HS-27A (cell line): ENCODE results near the gene TESK1.
"Not testable (repeated sequence)": the region's sequence is repeated elsewhere in the genome, so short reads cannot be mapped to it uniquely, and the experiment has no call there.

Source experiments
- DNase-seq: peaks from one replicate; pipeline ENCODE4 v3.0.0-alpha.2; 2012; ENCODE audit warnings: low read depth, missing footprints

The TESK1 gene

GRCh38 chr9:35615981-35616680, 11.1 kb downstream of the TESK1 start:
- no peak for DNase-seq

GRCh38 chr9:35616681-35617459, 11.8 kb downstream of the TESK1 start:
- DNase-seq = no peak

- no peak for DNase-seq
These were observed 12.5 kb downstream of the TESK1 start for GRCh38 chr9:35617548-35617947.

GRCh38 chr9:35618325-35618727, 13.3 kb downstream of the TESK1 start, which contains the start of gene CD72:
Gene CD72 (minus strand): TSS chr9:35618413. CDS start chr9:35618303, 110 bp downstream.
- DNase-seq = no peak

- DNase-seq = no peak
These were observed 14.1 kb downstream of the TESK1 start for GRCh38 chr9:35618854-35619799.

- DNase-seq = no peak
These were observed 14.7 kb downstream of the TESK1 start for GRCh38 chr9:35619800-35620158.

- no peak for DNase-seq
These were observed 22.5 kb downstream of the TESK1 start for GRCh38 chr9:35627575-35627974.

- no peak for DNase-seq
These were observed 23.4 kb downstream of the TESK1 start for GRCh38 chr9:35628389-35628991.

GRCh38 chr9:35629597-35629996, 24.5 kb downstream of the TESK1 start:
- DNase-seq = no peak

GRCh38 chr9:35635730-35636129, 30.7 kb downstream of the TESK1 start:
- no peak for DNase-seq

GRCh38 chr9:35636135-35636876, 31.2 kb downstream of the TESK1 start:
- DNase-seq = no peak

GRCh38 chr9:35636877-35637246, 31.8 kb downstream of the TESK1 start:
- DNase-seq = not testable (repeated sequence)

GRCh38 chr9:35637427-35637955, 32.4 kb downstream of the TESK1 start:
- not testable (repeated sequence) for DNase-seq

- not testable (repeated sequence) for DNase-seq
These were observed 33.7 kb downstream of the TESK1 start for GRCh38 chr9:35638751-35639150.

- not testable (repeated sequence) for DNase-seq
These were observed 34.2 kb downstream of the TESK1 start for GRCh38 chr9:35639225-35639624.

GRCh38 chr9:35639631-35640030, 34.6 kb downstream of the TESK1 start:
- DNase-seq = no peak

- DNase-seq = not testable (repeated sequence)
These were observed 35.4 kb downstream of the TESK1 start for GRCh38 chr9:35640431-35640830.

GRCh38 chr9:35641478-35641877, 36.4 kb downstream of the TESK1 start:
- DNase-seq = not testable (repeated sequence)

GRCh38 chr9:35643046-35643445, 38.0 kb downstream of the TESK1 start:
- DNase-seq = no peak

GRCh38 chr9:35645736-35646135, 40.7 kb downstream of the TESK1 start:
- DNase-seq = not testable (repeated sequence)

- DNase-seq = no peak
These were observed 41.1 kb downstream of the TESK1 start for GRCh38 chr9:35646153-35646532.
